IMR-90 (cell line): ENCODE measurements around the gene HACL1. TPM values are rescaled to one million over a fixed set of nuclear protein-coding genes. Genes with fewer than 3 reads are reported as not detected.

Experiments used
- ATAC-seq: fragments of 200-7000 bp; cut with Tn5 transposase; 2 replicates; pipeline ENCODE4 v1.9.1; 2020; ENCODE audit warnings: low read depth, mild to moderate bottlenecking, moderate library complexity
- BruUV-seq: library from RNA; stranded (reverse); fragments of 400-500 nt; replicated peaks from 2 replicates; lab custom pipeline; 2021; lab: Mats Ljungman, UMichigan
- CTCF ChIA-PET: fragments of 300-600 bp; formaldehyde crosslinking; extraction: SDS; loops from one replicate; lab custom pipeline; 2021; ENCODE audit warnings: antibody characterized with exemption; lab: Yijun Ruan, JAX
- POLR2A ChIA-PET: fragments of 300-600 bp; sonication (Branson Sonifier 250); formaldehyde crosslinking; loops from one replicate; lab custom pipeline; 2022; ENCODE audit warnings: antibody characterized with exemption; ENCODE audit not compliant: unreplicated experiment; lab: Charles Lee
- DNase-seq: peaks from one replicate; pipeline ENCODE4 v3.0.0; 2013
- H2AFZ ChIP-seq: replicated peaks from 2 replicates; pipeline ENCODE3; 2013; ENCODE audit warnings: low read length, mild to moderate bottlenecking; ENCODE audit not compliant: poor library complexity
- H2AK5ac ChIP-seq: 2 replicates; pipeline ENCODE4 v1.6.1; 2013; ENCODE audit warnings: low read depth, low read length, inconsistent platforms
- H2AK9ac ChIP-seq: replicated peaks from 2 replicates; pipeline ENCODE3; 2013; ENCODE audit warnings: mild to moderate bottlenecking, low read depth, low read length, moderate library complexity; ENCODE audit not compliant: poor library complexity
- H2BK120ac ChIP-seq: 2 replicates; pipeline ENCODE4 v1.6.1; 2013; ENCODE audit warnings: low read depth, low read length, inconsistent platforms
- H2BK15ac ChIP-seq: 3 replicates; pipeline ENCODE4 v1.6.1; 2013; ENCODE audit warnings: low read depth, low read length, inconsistent platforms
- H2BK20ac ChIP-seq: 2 replicates; pipeline ENCODE4 v1.6.1; 2013; ENCODE audit warnings: low read depth, mild to moderate bottlenecking, inconsistent platforms, low read length, moderate library complexity
- H2BK5ac ChIP-seq: 2 replicates; pipeline ENCODE4 v1.6.1; 2013; ENCODE audit warnings: mild to moderate bottlenecking, low read depth, low read length, inconsistent platforms; ENCODE audit not compliant: poor library complexity, severe bottlenecking
- H3K14ac ChIP-seq: replicated peaks from 2 replicates; pipeline ENCODE4 v1.6.1; 2013; ENCODE audit warnings: low read depth, low read length, inconsistent platforms
- H3K18ac ChIP-seq: 2 replicates; pipeline ENCODE4 v1.6.1; 2013; ENCODE audit warnings: low read depth, low read length, control low read depth
- H3K23ac ChIP-seq: 2 replicates; pipeline ENCODE4 v1.6.1; 2013; ENCODE audit warnings: low read depth, low read length, inconsistent platforms
- H3K27ac ChIP-seq: 2 replicates; pipeline ENCODE4 v1.5.1; 2013; ENCODE audit warnings: mild to moderate bottlenecking, control low read depth, low read length; ENCODE audit not compliant: insufficient read depth
- H3K27me3 ChIP-seq: 2 replicates; pipeline ENCODE4 v1.6.1; 2013; ENCODE audit warnings: low read length; ENCODE audit not compliant: control insufficient read depth, insufficient read depth
- H3K36me3 ChIP-seq: 2 replicates; pipeline ENCODE4 v1.6.1; 2013; ENCODE audit warnings: low read length, mixed read lengths; ENCODE audit not compliant: control insufficient read depth, insufficient read depth
- H3K4ac ChIP-seq: 2 replicates; pipeline ENCODE4 v1.6.1; 2013; ENCODE audit warnings: low read depth, low read length, inconsistent platforms
- H3K4me1 ChIP-seq: 2 replicates; pipeline ENCODE4 v1.6.1; 2013; ENCODE audit warnings: low read length, mixed read lengths; ENCODE audit not compliant: control insufficient read depth, insufficient read depth
- H3K4me2 ChIP-seq: 2 replicates; pipeline ENCODE4 v1.6.1; 2013; ENCODE audit warnings: low read depth, mild to moderate bottlenecking, control low read depth, low read length, moderate library complexity
- H3K4me3 ChIP-seq: 2 replicates; pipeline ENCODE4 v1.5.1; 2013; ENCODE audit warnings: low read depth, mild to moderate bottlenecking, control low read depth, low read length, moderate library complexity; ENCODE audit not compliant: insufficient read depth
- H3K56ac ChIP-seq: 2 replicates; pipeline ENCODE4 v1.6.1; 2013; ENCODE audit warnings: low read length, inconsistent platforms; ENCODE audit not compliant: insufficient read depth; ENCODE audit errors: extremely low read depth
- H3K79me1 ChIP-seq, 2 experiments: 2 replicates each; pipeline ENCODE4 v1.6.1; 2013; ENCODE audit warnings: low read length in 2 of 2, inconsistent platforms in 1 of 2, low read depth in 1 of 2
- H3K9ac ChIP-seq: 2 replicates; pipeline ENCODE4 v1.6.1; 2013; ENCODE audit warnings: low read depth, low read length, control low read depth
- H3K9me1 ChIP-seq: 2 replicates; pipeline ENCODE4 v1.6.1; 2013; ENCODE audit warnings: low read length, inconsistent platforms; ENCODE audit not compliant: insufficient read depth
- H3K9me3 ChIP-seq: 2 replicates; pipeline ENCODE4 v1.6.1; 2013; ENCODE audit warnings: low read length; ENCODE audit not compliant: control insufficient read depth, insufficient read depth
- H4K20me1 ChIP-seq: 2 replicates; pipeline ENCODE4 v1.6.1; 2013; ENCODE audit warnings: low read length, inconsistent platforms; ENCODE audit not compliant: insufficient read depth
- H4K5ac ChIP-seq: 2 replicates; pipeline ENCODE4 v1.6.1; 2013; ENCODE audit warnings: mild to moderate bottlenecking, low read depth, low read length, control low read depth
- H4K8ac ChIP-seq, 2 experiments: 2 replicates each; pipeline ENCODE4 v1.6.1; 2013; ENCODE audit warnings: low read depth in 2 of 2, low read length in 2 of 2, control low read depth in 1 of 2, inconsistent platforms in 1 of 2
- H4K91ac ChIP-seq: 2 replicates; pipeline ENCODE4 v1.6.1; 2013; ENCODE audit warnings: low read depth, low read length, inconsistent platforms; ENCODE audit not compliant: insufficient read depth
- BHLHE40 ChIP-seq: fragments of 150-350 bp; IDR thresholded peaks from 2 replicates; pipeline ENCODE4 v1.6.1; 2016; ENCODE audit warnings: mild to moderate bottlenecking, low read depth, low read length
- CHD1 ChIP-seq: IDR thresholded peaks from 2 replicates; pipeline ENCODE4 v1.6.1; 2012; ENCODE audit warnings: low read depth, low read length, improper control_type of control experiment
- ELK1 ChIP-seq: fragments of 150-350 bp; IDR thresholded peaks from 2 replicates; pipeline ENCODE4 v1.6.1; 2016; ENCODE audit warnings: low read depth, mild to moderate bottlenecking, low read length, moderate library complexity, borderline replicate concordance
- FOS ChIP-seq: fragments of 150-350 bp; IDR thresholded peaks from 2 replicates; pipeline ENCODE4 v1.6.1; 2016; ENCODE audit warnings: low read depth, low read length
- RCOR1 ChIP-seq: IDR thresholded peaks from 2 replicates; pipeline ENCODE4 v1.6.1; 2012; ENCODE audit warnings: mild to moderate bottlenecking, low read length, improper control_type of control experiment; ENCODE audit not compliant: insufficient replicate concordance
- SMC3 ChIP-seq: fragments of 150-350 bp; IDR thresholded peaks from 2 replicates; pipeline ENCODE4 v1.6.1; 2016; ENCODE audit warnings: low read depth, mild to moderate bottlenecking, antibody characterized with exemption, low read length, moderate library complexity
- WGBS, 2 experiments: methylation state at CpG; one replicate each; pipeline versions ENCODE4 v1.1.5 to v1.1.7; 2013; ENCODE audit warnings: missing lambda C conversion rate in 2 of 2; ENCODE audit not compliant: insufficient read length in 1 of 2; ENCODE audit errors: extremely low coverage in 2 of 2; 5-methylcytosine and 5-hydroxymethylcytosine counted together
- dilution Hi-C: fragments of 300-500 bp; cut with HindIII; formaldehyde crosslinking; loops from one replicate; pipeline ENCODE4 v1.14.3; 2018; ENCODE audit warnings: low sequenced_read_pairs; ENCODE audit not compliant: unreplicated experiment
- in situ Hi-C: fragments of 300-500 bp; cut with MboI; formaldehyde crosslinking; loops from 3 replicates; pipeline ENCODE4 v1.14.3; 2019; ENCODE audit warnings: low sequenced_read_pairs, inconsistent platforms, mixed read lengths
- intact Hi-C: fragments of 100-400 bp; cut with micrococcal nuclease; formaldehyde crosslinking; loops from 2 replicates; pipeline ENCODE4 v1.10.0; 2022
- polyA plus RNA-seq, 3 experiments: library from polyadenylated mRNA; depleted of rRNA; stranded (reverse); fragments of >200 nt; gene quantifications; 2 replicates each; pipeline ENCODE4 v1.2.3, GENCODE V29; 2012; ENCODE audit warnings: low replicate concordance in 1 of 3
- total RNA-seq: library from RNA; depleted of rRNA; stranded (reverse); fragments of >200 nt; gene quantifications from 2 replicates; pipeline ENCODE4 v1.2.3, GENCODE V29; 2012
- TF ChIP-seq, protein P1 (sequence below): fragments of 150-350 bp; IDR thresholded peaks from 2 replicates; pipeline ENCODE4 v1.6.1; 2017; ENCODE audit warnings: mild to moderate bottlenecking, antibody characterized with exemption, low read length, low read depth

HACL1 gene
- total and polyA plus RNA-seq, 2 of the 4 experiments (the other 2 are of a cell fraction) = 9.9 to 28.1 TPM

GRCh38 chr3:15632212-15632580 is 30.8 kb upstream of the HACL1 start:
- H4K5ac ChIP-seq = peak overlapping the region; percentile 31
- H3K56ac ChIP-seq = peak overlapping the region; percentile 92; the same call in 1 of the 2 replicates
- peak overlapping the region; percentile 98 for H2BK15ac ChIP-seq
- TF ChIP-seq, protein P1, sequence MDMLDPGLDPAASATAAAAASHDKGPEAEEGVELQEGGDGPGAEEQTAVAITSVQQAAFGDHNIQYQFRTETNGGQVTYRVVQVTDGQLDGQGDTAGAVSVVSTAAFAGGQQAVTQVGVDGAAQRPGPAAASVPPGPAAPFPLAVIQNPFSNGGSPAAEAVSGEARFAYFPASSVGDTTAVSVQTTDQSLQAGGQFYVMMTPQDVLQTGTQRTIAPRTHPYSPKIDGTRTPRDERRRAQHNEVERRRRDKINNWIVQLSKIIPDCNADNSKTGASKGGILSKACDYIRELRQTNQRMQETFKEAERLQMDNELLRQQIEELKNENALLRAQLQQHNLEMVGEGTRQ = no peak
- no peak for TF ChIP-seq CHD1
- TF ChIP-seq SMC3 = no peak
- no peak for TF ChIP-seq FOS
- no peak for TF ChIP-seq BHLHE40
- TF ChIP-seq ELK1 = no peak
- TF ChIP-seq RCOR1 = no peak
- 87% methylated on average over 3 of the region's 4 CpGs; no CpG with 5 or more reads in 1 of the 2 experiments for WGBS, 2 experiments
- peak overlapping the region; percentile 3; the same call in 1 of the 2 replicates for H3K9ac ChIP-seq
- H4K8ac ChIP-seq = peak overlapping the region; percentile 83 to 93
- H3K27ac ChIP-seq = peak overlapping the region; percentile 70
- H2AK9ac ChIP-seq = peak overlapping the region; percentile 83
- peaks cover 36% of the 10 kb centered on the region for H3K4me1 ChIP-seq
- H3K4ac ChIP-seq = peak overlapping the region; percentile 94
- H3K36me3 ChIP-seq = no peaks in the 10 kb centered on the region
- no peaks in the 10 kb centered on the region for H3K9me3 ChIP-seq
- DNase-seq (no peak), ATAC-seq (no peak)
- CTCF ChIA-PET = no interaction called here
- peak overlapping the region; percentile 91 for H3K14ac ChIP-seq
- H2BK120ac ChIP-seq = peak overlapping the region; percentile 95
- peaks cover 12 to 36% of the 10 kb centered on the region in 2 experiments; a peak in 3 of 4 replicates for H3K79me1 ChIP-seq
- in situ Hi-C loops = loop anchor here (25.0 kb wide), 2 partner anchors 430 to 605 kb away; no protein-coding TSS in a partner anchor
- H3K23ac ChIP-seq = peak overlapping the region; percentile 97
- dilution Hi-C loops = no loop called here
- H3K18ac ChIP-seq = peak overlapping the region; percentile 92
- H3K9me1 ChIP-seq = peaks cover 24% of the 10 kb centered on the region
- peak overlapping the region; percentile 70 for H2AFZ ChIP-seq
- H2BK5ac ChIP-seq = peak overlapping the region; percentile 86
- no TSS peak for BruUV-seq
- peak overlapping the region; percentile 97 for H4K91ac ChIP-seq
- H3K27me3 ChIP-seq = no peaks in the 10 kb centered on the region
- POLR2A ChIA-PET = no interaction called here
- H2AK5ac ChIP-seq = peak overlapping the region; percentile 91
- intact Hi-C loops = loop anchor here (5.0 to 10.0 kb wide), 3 partner anchors 165 to 613 kb away; partner anchors contain the start of gene ANKRD28
- no peaks in the 10 kb centered on the region for H4K20me1 ChIP-seq
- H2BK20ac ChIP-seq = peak overlapping the region; percentile 96
- H3K4me3 ChIP-seq = no peak overlapping the region
- H3K4me2 ChIP-seq = no peak overlapping the region
